Adrenal gland (tissue), 5 donors: ENCODE data around the gene ZDHHC19.

Experiments used
- CTCF ChIP-seq, 6 experiments: fragments of 450-650 bp in 4 of 6; fragments of 200-600 bp in 2 of 6; sonication (generic) in 1 of 6; IDR thresholded peaks; 1 replicate in 5 of 6; 2 replicates in 1 of 6; pipeline versions ENCODE4 v1.5.1 to v1.8.0; 2016 to 2021; ENCODE audit warnings: antibody characterized with exemption in 6 of 6, mild to moderate bottlenecking in 2 of 6, moderate library complexity in 1 of 6
- POLR2A ChIP-seq, 2 donors: fragments of 450-650 bp; IDR thresholded peaks; one replicate each; pipeline ENCODE4 v1.6.1; 2017; ENCODE audit warnings: antibody characterized with exemption in 2 of 2, mild to moderate bottlenecking in 2 of 2, moderate library complexity in 1 of 2
- donor health status: DM: no; HTN: no; CAD: no.

DNA sequence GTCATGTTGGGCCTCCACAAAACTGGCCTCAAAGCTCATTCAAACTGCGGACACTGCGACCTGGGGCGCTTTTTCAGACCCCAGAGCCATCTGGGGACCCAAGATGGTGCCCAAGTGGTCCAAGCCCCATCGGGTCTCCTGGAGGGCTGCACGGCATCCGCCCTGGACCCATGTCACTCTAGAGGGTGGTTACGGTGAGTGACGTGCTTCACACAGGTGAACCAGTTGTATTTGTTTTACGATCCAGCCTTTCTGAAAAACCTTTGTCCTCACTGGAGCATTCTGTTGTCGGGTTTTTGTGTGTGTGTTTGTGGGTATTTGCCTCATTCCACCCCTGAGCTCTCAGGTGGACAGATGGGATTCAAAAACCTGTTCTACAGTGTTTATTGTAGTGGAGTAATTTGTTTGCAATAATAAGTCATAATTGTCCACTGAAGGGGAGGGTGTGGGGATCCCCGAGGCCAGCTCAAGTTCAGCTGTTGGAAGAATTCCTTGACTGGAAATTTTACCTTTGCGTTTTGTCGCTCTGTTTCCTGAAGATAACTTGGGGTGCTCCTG lies 7.0 kb upstream of the ZDHHC19 start:
- TF ChIP-seq POLR2A (IDR thresholded peaks at IDR 0.05) (no peak), CTCF (IDR thresholded peaks at IDR 0.05) (no peak)
